ENCODE results near the gene SCUBE3.

The SCUBE3 gene

DNA sequence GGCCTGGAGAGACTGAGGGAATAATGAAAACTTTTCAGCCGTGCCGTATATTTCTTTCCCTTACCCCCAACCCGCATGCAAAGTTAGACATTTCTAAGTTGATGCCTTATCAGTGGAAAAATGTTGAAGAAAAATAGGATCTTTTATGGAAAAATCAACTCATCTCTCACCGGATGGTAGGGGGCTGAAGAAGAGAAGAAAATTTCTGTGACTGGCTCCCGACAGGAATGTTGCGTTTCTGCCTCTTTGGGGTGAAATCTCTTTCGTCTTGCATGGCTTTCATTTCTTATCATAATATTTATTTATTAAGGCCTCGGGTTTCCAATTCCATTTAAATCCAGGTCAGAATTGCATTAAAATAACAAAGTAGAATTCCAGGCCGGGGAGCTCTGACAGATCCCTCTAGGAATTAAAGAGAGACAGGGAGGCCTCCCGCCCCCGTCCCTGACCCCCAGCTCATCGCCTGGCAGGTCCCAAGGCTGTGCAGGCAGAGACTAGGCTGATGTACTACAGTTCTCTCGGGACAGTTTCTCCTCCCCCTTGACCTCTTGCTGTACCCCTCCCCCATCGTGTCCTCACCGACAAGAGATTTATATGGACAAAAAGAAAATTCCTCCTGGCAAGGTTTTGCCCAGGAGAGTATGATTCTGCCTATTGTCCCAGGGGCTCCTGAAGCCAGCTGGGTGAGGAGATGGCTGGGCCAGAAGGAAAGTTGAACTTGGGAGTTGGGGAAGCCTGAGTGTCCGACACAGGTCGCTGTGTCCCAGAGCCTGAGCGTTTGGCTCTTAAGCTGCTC is 1.3 kb downstream of the SCUBE3 start:
- no peak for DNase-seq

DNA sequence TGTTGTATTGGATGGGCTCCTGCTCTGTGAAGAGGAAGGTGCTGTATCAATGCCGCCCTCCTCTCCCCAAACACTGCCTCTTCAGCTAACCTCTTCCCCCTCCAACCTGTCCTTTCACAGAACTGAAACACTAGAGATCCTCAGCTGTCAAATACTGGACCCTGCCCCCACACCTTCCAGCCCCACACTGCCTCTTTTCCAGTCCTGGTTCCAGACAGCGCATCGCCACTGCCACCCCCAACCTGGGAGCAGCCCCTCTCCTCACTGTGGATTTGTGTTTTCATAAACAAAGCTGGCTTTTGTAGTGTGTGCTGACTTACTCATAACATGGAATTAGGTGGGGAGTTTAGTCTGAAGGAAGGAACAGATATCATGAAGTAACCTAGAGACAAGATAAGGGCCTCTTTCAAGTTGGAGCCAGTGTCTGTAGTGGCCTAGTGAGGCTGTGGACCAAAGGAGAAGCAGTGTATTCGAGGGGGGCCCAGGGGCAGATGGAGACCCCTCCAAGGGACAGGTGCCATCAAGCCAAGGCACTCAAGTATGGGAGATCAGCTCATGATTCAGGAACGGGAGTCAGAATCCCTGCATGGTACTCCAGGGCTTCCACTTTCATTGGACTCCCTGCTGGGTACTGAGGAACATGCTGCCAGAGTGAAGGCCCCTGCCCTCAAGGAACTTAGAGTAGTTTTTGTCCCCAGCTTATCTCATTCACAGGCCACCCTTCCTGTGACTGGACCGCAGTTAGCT is 2.1 kb downstream of the SCUBE3 start:
- DNase-seq, result no peak

- no peak for DNase-seq
Observed at GRCh38 chr6:35216412-35216732, 2.6 kb downstream of the SCUBE3 start.

DNA sequence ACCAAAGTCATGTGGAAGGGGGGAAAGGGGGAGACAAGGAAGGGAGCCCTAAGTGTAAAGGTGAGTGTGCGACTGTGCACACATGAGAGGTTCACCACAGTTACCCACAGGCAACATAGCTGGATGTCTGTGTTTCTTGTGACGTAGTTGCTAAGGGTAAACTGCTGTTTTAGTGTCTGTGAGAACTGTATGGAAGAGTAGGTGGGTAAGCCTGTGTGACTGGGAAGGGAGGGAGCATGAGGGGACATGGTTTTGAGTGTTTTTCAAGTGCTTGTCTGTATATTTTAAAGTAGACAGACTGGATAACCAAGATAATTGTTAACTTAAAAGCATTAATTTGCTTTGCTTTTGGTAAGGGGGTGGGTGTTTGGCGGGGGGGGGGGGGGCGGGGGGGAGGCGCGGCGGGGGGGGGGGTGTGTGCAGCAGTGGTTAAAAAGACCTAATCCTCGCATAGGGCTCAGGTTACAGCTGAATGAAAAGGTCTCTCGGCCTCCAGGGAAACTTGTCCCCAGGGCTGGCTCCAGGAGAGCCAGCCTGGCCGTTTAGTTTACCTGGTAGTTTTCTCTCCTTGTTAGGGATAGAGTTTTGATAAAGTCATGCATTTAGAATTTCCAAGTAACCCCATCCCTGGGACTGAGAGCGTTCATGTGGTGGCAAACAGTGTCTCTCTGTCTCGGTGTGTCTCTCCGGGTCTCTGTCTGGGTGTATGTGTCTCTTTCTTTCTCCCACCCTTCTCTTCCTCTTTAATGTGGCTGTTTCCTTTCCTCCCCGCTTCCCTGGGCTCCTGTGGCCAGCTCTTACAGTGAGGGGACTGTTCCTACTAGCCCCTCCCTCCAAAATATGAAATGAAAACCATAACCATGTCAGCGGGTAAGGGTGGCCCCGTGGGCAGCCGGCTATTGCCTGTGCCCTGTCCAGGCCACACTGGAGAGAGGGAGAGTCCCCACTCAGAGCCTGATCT is 3.4 kb downstream of the SCUBE3 start:
- DNase-seq, result no peak

DNA sequence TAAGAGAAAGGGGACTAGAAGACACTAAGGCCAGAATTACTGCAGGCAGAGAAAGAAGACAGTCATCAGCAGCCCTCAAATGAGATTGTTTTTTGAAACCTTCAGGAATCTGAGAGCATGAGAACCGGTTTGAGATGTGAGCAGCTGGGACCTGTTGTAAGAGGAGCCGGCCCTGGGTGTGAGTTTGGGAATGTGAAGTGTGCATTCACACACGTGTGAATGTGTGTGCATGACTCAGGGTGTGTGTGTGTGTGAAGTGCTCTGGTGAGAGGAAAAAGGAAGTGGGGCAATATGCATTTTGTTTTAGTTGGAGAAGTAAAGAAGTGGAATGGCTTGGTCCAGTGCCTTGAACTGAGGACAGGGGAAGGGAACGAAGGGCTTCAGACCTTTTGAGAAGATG is 4.3 kb downstream of the SCUBE3 start:
- no peak for DNase-seq

GRCh38 chr6:35218456-35218855 is 4.7 kb downstream of the SCUBE3 start:
- DNase-seq, result no peak

DNA sequence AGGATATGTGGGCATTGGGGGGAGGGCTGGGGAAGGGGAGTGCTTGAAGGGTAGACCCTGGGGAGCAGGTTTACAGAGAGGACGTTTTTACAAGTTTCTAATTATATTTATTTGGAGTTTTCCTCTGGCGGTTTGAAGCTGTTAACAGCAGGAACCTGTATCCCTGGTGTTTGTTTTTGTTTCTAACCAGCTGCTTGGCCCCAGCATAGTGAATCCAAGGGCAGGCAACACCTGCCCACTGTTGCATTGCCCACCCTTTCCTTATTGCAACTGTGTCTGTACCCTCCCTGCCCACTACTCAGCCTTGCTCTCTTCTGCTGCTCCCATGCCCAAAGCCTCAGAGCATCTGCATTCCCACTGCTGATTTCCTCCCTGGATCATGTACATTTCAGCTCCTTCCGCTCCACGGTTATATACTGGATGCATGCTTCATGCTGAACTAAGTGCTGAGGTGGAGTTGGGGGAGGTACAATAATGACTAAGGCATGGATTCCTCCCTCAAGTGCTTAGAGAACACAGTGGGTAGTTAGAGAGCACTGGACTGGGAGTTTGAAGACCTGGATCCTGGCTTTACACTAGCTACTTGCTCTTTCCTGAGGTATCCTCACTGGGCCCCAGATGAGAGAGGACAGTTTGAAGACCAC is 6.0 kb downstream of the SCUBE3 start:
- DNase-seq, result no peak

- DNase-seq, result no peak
Observed at GRCh38 chr6:35220711-35221110, 7.0 kb downstream of the SCUBE3 start.

DNA sequence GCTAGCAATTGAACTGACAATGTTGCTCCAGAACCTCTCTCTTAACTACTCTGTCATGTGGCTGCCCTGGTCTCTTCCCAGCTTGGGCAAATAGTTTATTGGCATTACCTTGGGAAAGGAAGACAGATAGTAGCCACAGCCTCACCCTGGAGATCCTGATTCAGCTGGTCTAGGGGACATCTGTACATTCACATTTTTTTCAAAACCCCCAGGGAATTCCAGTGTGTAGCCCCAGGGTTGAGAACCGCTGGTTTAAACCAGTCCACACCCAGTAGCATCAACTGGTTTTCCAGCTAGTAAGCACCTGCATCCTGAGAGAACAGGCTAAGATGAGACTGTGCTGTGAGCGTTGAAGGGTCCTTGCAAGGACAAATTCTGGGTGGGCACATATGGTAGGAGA is 9.6 kb downstream of the SCUBE3 start:
- no peak for DNase-seq

- DNase-seq, result no peak
Observed at GRCh38 chr6:35224720-35225119, 11.0 kb downstream of the SCUBE3 start.

- DNase-seq, result peak in 1 of 2 experiments; percentile 10
Observed at GRCh38 chr6:35228481-35228880, 14.7 kb downstream of the SCUBE3 start.

DNA sequence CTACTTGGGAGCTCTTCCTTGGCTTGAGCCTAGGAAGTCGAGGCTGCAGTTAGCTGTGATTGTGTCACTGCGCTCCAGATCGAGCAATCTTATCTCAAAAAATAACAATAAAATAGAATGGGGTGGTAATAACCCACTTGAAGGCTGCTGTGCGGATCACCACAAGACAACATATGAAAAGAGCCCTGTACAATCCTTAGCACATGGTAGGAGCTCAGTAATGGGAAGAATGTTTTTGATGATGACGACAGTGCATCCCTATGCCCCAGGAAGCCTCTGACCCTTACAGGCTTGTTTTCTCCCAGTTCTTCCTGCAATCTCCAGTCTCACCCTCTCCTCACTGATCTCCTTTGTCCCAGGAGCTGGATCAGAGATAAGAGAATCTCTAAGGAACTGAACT is 15.5 kb downstream of the SCUBE3 start:
- DNase-seq, result no peak

- no peak for DNase-seq
Observed at GRCh38 chr6:35230498-35230897, 16.7 kb downstream of the SCUBE3 start.

DNA sequence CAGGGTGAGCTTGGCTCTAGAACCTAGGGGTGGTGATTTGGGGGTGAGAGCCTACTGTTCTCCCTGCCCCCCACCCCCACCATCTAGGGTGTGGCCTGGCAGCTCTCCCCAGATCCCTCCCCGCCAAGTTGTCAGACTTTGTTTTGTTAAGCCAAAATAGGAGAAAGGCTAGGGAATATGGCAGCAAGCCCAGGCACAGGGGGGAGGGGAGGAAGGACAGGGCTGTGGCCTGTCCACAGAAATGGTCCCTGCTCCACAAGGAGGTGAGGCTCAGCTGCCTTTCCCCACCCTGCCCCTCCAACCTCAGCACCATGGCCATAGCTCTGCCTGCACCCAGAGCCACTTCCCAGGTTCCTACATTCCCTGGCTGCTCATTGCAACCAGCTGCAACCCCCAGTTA is 17.2 kb downstream of the SCUBE3 start:
- no peak for DNase-seq

GRCh38 chr6:35231563-35231962 is 17.8 kb downstream of the SCUBE3 start:
- no peak for DNase-seq

- DNase-seq, result no peak
Observed at GRCh38 chr6:35234901-35235300, 21.1 kb downstream of the SCUBE3 start.

DNA sequence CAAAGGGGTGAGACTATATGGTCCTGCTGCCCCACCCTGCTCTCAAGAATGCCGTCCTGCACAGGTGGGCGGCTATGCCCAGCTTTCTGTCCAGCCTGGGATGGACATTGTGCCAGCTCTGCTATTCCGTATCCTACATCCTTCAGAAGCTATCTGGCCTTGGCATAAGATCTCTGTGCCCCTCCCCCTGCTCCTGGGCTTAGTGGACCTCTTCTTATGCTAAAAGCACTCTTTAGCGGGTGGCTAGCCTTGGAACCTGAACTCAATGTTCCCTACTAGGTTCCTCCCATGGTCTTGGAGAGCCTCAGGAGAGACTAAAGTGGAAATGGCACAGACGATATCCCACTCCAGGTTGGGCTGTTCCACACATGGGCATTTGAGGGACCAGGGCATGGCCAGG is 22.5 kb downstream of the SCUBE3 start:
- DNase-seq, result no peak

GRCh38 chr6:35237476-35237875 is 23.7 kb downstream of the SCUBE3 start:
- DNase-seq, result no peak

- no peak for DNase-seq
Observed at GRCh38 chr6:35238843-35239289, 25.1 kb downstream of the SCUBE3 start.

- no peak for DNase-seq
Observed at GRCh38 chr6:35239581-35239980, 25.8 kb downstream of the SCUBE3 start.

- peak in 1 of 2 experiments; percentile 14 for DNase-seq
Observed at GRCh38 chr6:35240838-35241801, 27.4 kb downstream of the SCUBE3 start.

DNA sequence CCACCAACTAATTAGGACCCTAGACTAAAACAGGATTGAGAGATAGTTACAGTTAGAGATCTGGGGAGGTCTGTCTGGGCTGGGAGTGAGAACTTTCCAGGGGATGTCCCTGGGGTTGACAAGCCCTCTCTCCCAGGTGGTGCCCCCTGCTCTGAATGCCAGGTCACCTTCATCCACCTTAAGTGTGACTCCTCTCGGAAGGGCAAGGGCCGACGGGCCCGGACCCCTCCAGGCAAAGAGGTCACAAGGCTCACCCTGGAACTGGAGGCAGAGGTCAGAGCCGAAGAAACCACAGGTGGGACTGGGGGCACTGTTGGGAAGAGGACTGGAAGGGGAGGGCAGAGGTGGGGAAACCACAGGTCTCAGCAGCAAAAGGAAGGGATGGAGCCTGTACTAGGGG is 28.7 kb downstream of the SCUBE3 start:
- no peak for DNase-seq

All from NCI-H187 (cell line).